ENCODE results near the gene TPBGL.

DNA sequence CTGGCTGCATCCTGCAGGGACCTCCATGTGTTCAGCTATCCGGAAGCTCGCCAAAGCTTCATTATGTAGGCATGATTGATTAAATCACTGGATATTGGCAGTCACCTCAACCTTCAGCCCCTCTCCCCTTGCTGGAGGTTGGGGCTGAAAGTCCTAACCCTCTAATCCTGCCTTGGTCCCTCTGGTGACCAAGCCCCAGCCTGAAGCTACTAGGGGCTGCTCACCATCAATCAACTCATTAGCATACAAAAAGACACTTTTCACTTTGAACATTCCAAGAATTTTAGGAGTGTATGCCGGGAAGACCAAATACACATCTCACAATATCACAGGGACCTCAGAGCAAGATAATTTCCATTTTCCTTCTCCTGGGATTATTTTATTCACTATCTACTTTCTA is 38.8 kb upstream of the TPBGL start:
- TF ChIP-seq, protein P1, sequence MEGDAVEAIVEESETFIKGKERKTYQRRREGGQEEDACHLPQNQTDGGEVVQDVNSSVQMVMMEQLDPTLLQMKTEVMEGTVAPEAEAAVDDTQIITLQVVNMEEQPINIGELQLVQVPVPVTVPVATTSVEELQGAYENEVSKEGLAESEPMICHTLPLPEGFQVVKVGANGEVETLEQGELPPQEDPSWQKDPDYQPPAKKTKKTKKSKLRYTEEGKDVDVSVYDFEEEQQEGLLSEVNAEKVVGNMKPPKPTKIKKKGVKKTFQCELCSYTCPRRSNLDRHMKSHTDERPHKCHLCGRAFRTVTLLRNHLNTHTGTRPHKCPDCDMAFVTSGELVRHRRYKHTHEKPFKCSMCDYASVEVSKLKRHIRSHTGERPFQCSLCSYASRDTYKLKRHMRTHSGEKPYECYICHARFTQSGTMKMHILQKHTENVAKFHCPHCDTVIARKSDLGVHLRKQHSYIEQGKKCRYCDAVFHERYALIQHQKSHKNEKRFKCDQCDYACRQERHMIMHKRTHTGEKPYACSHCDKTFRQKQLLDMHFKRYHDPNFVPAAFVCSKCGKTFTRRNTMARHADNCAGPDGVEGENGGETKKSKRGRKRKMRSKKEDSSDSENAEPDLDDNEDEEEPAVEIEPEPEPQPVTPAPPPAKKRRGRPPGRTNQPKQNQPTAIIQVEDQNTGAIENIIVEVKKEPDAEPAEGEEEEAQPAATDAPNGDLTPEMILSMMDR (IDR thresholded peaks at IDR 0.05 in 8 of 11, conservative IDR thresholded peaks at IDR 0.05 in 3 of 11): no peak
- TF ChIP-seq POLR2A (IDR thresholded peaks at IDR 0.05): no peak
- no peak for TF ChIP-seq POLR2AphosphoS5 (IDR thresholded peaks at IDR 0.05)
